ENCODE data around the gene FAT1. TPM values are rescaled to one million over a fixed set of nuclear protein-coding genes. Genes with fewer than 3 reads are reported as not detected.

The FAT1 gene
- total RNA-seq, 1 donor from 2014 or later, result 408 TPM

DNA sequence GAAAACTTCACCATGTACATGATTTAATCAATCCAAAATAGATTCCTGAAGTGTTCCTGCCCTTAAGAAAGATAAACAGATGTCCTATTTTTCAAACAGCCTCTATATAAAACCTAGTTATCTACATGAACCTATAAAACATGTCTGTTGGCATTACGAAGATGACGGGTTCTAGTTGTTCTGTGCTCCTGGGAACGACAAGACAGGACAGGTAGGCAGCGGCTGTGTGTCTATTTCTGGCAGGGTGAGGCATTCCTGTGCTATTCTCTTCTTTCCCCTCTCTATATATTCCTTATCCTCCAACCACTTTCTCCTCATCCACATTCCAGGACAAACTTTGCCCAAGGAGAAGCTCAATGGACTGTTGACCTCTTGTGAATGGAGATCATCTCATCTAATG, 6.1 kb downstream of the FAT1 start:
- peak overlapping the region; percentile 50 for H3K27ac Mint-ChIP-seq (ENCODE audit: unreplicated experiment)

DNA sequence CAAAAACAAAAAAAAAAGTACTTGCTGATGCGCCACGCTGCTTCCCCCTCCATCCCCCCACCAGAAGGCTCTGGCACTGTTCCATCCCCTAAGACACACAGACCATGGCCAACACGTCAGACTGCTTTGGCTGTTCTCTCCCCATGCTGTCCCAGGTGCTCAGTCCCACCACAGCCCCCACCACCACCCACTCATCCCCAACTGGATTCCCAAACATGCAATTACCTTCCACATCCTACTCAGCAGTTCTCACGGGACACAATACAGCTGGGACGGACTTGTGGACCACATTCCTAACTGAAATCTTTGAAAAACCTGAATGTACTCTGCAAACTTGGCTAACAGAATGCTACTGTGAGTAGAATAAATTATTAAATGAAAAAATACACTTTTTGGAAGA, 8.6 kb downstream of the FAT1 start:
- no peaks in the 10 kb centered on the region for H3K27me3 Mint-ChIP-seq (ENCODE audit: unreplicated experiment)
- no peak overlapping the region for H3K4me3 Mint-ChIP-seq (ENCODE audit: unreplicated experiment)
- H3K27ac Mint-ChIP-seq (ENCODE audit: unreplicated experiment), result peak overlapping the region; percentile 69
- peaks cover 12% of the 10 kb centered on the region for H3K36me3 Mint-ChIP-seq (ENCODE audit: unreplicated experiment)
- H3K4me1 Mint-ChIP-seq (ENCODE audit: unreplicated experiment), result peaks cover 65% of the 10 kb centered on the region
- peaks cover 5% of the 10 kb centered on the region for H3K9me3 Mint-ChIP-seq (ENCODE audit: unreplicated experiment)
- TF ChIP-seq, protein P1, sequence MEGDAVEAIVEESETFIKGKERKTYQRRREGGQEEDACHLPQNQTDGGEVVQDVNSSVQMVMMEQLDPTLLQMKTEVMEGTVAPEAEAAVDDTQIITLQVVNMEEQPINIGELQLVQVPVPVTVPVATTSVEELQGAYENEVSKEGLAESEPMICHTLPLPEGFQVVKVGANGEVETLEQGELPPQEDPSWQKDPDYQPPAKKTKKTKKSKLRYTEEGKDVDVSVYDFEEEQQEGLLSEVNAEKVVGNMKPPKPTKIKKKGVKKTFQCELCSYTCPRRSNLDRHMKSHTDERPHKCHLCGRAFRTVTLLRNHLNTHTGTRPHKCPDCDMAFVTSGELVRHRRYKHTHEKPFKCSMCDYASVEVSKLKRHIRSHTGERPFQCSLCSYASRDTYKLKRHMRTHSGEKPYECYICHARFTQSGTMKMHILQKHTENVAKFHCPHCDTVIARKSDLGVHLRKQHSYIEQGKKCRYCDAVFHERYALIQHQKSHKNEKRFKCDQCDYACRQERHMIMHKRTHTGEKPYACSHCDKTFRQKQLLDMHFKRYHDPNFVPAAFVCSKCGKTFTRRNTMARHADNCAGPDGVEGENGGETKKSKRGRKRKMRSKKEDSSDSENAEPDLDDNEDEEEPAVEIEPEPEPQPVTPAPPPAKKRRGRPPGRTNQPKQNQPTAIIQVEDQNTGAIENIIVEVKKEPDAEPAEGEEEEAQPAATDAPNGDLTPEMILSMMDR (IDR thresholded peaks at IDR 0.05), result no peak
- DNase-seq (ENCODE audit: extremely low spot score, unreplicated experiment), result no peak

More for the DNA sequence above, 6.1 kb downstream of the FAT1 start:
- Mint-ChIP-seq H3K4me1 (ENCODE audit: unreplicated experiment) (peaks cover 66% of the 10 kb centered on the region), H3K36me3 (ENCODE audit: unreplicated experiment) (peaks cover 12% of the 10 kb centered on the region), H3K27me3 (ENCODE audit: unreplicated experiment) (no peaks in the 10 kb centered on the region), H3K9me3 (ENCODE audit: unreplicated experiment) (peaks cover 5% of the 10 kb centered on the region), H3K4me3 (ENCODE audit: unreplicated experiment) (no peak overlapping the region)
- DNase-seq (ENCODE audit: extremely low spot score, unreplicated experiment), result no peak
- TF ChIP-seq, protein P1 (IDR thresholded peaks at IDR 0.05), result no peak

DNA sequence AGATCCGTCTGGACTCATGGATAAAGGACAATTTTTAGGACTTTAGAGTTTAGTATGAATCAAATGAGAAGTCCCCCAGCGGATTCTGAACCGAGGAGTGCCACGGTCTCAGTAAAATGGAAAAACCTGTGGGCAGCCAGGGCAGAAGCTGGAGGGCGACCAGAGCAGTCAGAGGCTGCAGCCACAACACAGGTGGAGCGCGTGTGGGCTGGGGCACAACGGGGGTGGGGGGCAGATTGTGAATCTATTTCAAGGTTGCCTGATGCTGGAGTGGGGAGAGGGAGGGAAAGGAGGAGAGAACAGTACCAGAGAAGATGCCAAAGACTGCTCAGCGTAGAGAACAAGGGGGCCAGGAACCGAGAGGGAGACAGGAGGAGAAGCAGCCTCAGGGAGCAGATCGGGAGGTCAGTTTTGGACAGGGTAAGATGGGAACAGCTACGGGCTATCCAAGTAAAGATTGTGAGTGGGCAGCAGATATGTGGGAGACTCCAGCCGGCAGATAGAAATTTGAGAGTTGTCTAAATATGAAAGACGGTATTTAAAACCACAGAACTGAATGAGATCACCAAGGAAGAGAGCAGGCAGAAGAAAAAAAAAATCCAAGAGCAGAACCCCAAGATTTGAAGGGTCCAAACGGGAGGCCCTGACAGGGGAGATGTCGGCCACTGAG, 9.5 kb downstream of the FAT1 start:
- Mint-ChIP-seq H3K36me3 (ENCODE audit: unreplicated experiment) (peaks cover 17% of the 10 kb centered on the region), H3K4me3 (ENCODE audit: unreplicated experiment) (no peak overlapping the region), H3K9me3 (ENCODE audit: unreplicated experiment) (peaks cover 5% of the 10 kb centered on the region), H3K4me1 (ENCODE audit: unreplicated experiment) (peaks cover 69% of the 10 kb centered on the region), H3K27me3 (ENCODE audit: unreplicated experiment) (no peaks in the 10 kb centered on the region), H3K27ac (ENCODE audit: unreplicated experiment) (peak overlapping the region; percentile 74)
- no peak for DNase-seq (ENCODE audit: extremely low spot score, unreplicated experiment)
- TF ChIP-seq, protein P1 (IDR thresholded peaks at IDR 0.05), result no peak

DNA sequence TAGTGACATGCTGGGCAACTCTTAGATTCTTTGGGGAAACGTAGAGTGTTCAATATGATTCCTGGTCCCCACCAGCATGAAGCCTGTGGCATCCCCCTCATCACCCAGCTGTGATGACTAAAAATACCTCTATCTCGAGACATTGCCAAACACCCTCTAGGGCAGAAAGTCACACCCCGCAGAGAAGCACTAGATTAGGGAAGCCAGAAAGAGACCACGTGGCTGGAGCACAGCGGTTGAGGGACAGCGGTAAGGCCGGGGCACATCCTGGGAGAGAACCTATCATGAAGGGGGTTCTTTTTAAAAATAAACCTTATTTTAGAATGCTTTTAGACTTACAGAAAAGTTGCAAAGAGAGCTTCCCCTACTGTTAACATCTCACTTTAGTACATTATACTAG, 11.0 kb downstream of the FAT1 start:
- H3K36me3 Mint-ChIP-seq (ENCODE audit: unreplicated experiment), result peaks cover 24% of the 10 kb centered on the region
- H3K4me1 Mint-ChIP-seq (ENCODE audit: unreplicated experiment), result peaks cover 65% of the 10 kb centered on the region
- DNase-seq (ENCODE audit: extremely low spot score, unreplicated experiment), result no peak
- peaks cover under 1% of the 10 kb centered on the region for H3K9me3 Mint-ChIP-seq (ENCODE audit: unreplicated experiment)
- H3K27me3 Mint-ChIP-seq (ENCODE audit: unreplicated experiment), result no peaks in the 10 kb centered on the region
- H3K27ac Mint-ChIP-seq (ENCODE audit: unreplicated experiment), result peak overlapping the region; percentile 56
- no peak overlapping the region for H3K4me3 Mint-ChIP-seq (ENCODE audit: unreplicated experiment)
- TF ChIP-seq, protein P1 (IDR thresholded peaks at IDR 0.05), result no peak

DNA sequence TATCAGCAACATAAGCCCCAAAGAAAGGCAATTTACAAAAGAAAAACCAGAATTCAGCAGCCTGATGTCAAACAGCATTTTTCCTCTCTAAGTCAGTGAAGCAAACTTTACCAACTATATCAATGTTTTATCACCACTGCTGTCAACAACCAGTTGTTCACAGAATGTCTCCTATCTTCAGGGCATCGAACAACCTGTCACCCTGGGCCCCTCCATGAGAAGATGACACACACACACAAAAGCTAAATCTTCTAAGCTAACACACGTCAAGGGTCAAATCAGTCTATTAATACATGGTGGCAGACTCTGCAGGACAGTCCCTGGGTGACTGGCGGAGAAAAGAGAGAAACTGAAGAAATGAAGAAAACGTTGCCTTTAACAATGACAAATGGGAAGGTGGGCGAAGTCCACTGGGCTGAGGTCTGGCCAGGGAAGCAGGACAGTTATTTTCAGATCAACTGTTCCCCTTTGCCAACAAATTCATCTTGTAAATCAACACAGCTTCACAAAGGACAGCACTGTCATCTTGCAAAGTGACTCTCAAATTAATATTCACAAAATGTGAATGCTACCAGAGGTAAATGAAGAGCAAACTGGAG, 13.0 kb downstream of the FAT1 start:
- Mint-ChIP-seq H3K27me3 (ENCODE audit: unreplicated experiment) (no peaks in the 10 kb centered on the region), H3K27ac (ENCODE audit: unreplicated experiment) (peak overlapping the region; percentile 64), H3K36me3 (ENCODE audit: unreplicated experiment) (peaks cover 40% of the 10 kb centered on the region), H3K4me3 (ENCODE audit: unreplicated experiment) (no peak overlapping the region), H3K4me1 (ENCODE audit: unreplicated experiment) (peaks cover 58% of the 10 kb centered on the region), H3K9me3 (ENCODE audit: unreplicated experiment) (no peaks in the 10 kb centered on the region)
- DNase-seq (ENCODE audit: extremely low spot score, unreplicated experiment), result no peak
- TF ChIP-seq, protein P1 (IDR thresholded peaks at IDR 0.05), result no peak
